GM20431 (cell line): ENCODE data around the gene CYGB.

ENCODE experiments used
- in situ Hi-C: fragments of 300-500 bp; cut with MseI, MboI; formaldehyde crosslinking; loops from one replicate; pipeline ENCODE4 v1.15.0; 2020; ENCODE audit warnings: low sequenced_read_pairs; ENCODE audit not compliant: unreplicated experiment

Gene CYGB

DNA sequence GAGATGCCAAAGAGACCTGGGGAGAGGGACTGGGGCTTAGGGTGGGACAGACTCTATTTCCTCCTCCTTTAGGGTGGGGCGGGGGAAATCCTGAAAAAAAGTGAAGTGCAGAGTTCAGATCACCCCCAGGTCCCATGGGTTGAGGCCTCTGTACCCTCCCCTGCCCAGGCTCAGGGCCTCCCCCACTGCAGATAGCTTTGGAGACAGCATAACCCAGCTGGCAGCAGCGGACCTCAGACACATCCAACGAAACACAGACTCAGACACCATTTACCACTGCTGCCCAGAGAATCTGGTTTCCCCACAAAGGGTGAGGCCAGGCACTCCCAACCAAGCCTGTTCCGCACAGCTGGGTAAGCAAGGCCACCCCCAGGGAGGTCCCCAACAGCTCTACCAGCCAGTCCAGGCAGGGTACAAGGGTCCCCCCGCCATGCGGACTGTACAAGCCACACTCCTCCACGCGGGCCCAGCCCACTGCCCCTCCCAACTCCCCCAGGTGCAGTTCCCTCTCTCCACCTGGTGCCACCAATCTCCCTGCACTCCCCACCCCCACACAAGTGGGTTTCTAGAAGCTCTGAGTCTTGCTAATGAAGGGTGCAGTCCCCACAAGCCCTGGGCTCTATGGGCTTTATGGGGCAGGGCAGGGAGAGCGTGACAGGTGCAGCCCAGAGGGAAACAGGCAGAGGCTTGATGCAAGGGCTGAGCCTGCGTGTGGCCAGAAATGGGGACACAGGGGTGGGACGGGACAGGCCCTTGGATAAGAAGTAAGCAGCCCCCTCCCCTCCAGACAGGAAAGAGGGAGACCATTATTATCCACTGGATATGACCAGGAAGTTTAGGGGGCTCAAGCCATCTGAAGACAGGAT, 45.2 kb downstream of the CYGB start:
- in situ Hi-C loops: no loop called here

DNA sequence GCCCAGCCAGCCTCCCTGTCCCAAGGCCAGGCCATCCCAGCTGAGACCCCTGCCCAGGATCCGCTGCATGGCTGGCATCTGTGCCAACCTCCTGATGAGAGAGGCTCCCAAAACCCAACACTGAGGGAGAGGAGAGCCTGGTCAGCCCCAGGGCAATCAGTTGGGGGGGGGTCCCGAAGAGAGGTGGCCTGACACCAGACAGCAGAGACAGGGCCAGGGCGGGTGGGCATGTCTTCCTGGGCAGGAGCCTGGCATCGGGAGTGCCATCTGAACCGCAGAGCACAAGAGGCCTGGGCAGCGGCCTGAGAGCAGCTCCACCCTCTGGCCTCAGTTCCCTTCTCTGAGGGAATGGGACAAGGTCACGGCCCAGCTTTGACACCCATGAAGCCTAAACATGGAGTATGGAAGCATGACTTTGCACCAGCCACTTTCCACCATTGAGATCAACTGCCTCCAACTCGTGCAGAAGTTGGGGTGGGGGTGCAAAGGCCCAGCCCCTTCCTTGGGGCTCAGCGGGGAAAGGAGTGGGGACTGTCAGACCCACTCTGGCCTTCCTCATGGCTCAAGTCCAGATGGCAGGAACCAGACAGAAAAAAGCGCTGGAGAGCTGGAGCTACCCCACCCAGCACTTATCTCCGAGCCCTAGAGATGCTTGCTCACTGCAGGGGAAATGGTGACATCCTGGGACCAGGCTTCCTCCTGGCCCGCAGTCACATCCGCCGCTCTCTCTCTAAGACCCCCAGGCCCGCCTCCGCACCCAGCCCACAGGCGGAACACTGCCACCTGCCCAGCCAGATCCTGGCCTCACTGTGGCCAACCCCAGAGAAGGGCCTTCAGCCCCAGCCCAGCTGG, 46.0 kb downstream of the CYGB start:
- in situ Hi-C loops: no loop called here

DNA sequence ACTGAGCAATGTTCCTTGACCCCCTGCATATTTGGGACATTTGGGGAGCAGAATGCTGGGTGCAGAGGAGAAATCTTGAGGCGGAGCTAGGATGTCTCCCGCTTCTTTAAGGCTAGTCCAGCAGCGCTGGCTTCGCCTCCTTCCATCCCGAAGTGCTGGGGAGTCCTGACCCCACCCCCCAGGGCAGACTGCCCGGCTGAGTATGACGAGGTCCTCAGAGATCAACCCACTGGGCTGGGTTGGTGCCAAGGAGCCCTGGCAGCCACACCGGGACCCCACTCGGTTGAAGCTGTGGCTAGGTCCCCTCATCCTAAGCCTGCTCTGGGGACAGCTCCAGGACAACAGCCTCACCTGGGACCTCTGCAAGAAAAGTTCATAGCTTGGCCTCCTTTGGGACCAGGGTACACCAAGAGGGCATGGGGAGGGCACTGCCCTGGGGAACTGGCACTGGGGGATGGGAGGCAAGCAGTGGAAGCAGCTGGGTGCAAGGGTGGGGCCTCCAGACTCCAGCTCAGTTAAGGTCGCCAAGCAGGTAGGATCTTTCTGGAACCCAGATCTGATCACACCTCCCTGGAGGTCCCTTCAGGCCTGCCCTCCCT, 47.3 kb downstream of the CYGB start:
- in situ Hi-C loops: no loop called here

DNA sequence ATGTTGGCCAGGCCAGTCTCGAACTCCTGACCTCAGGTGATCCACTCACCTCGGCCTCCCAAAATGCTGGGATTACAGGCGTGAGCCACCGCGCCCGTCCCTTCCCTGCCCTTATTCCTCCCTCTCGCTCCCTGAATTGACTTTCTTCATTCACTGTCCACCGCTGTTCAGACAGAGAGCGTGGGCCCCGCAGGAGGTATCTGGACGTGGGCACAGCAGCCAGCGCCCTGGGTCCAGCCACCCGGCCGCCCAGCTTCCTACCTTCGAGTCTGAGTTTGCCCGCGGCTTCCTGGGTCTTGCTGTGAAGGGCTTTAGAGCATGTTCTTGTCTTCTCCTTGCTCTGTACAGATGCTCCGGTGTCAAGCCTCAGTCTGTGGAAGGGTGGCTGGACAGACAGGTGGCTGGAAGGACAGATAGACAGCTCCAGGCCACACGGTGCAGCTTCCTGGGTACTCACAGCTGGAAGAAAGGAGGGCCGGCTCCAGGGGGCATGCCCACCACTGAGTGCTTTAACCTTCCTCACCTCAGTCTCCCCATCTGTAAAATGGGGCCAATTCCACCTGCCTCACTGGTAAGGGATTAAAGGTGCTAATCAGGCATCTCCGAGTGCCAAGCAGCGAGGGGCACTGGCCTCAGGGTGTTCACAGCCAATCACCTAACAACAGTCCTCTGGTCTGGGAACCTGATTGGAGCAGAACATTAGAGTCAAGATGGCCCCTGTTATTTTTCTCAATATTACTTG, 49.9 kb downstream of the CYGB start:
- in situ Hi-C loops: no loop called here

DNA sequence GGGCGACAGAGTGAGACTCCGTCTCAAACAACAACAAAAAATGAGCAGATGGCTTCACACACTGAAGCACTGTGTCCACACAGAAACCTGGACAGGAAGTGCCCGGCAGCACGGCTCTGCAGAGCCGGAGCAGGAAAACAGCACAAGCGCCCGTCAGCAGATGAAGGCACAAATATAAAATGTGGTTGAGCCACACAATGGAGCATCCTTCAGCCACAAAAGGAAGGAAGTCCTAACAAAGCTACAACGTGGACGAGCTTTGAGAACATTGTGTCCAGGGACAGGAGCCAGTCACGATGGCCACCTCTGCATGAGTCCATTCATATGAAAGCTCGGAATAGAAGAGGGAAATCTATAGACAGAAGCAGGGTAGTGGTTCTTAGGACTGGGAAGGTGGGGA, 51.9 kb downstream of the CYGB start:
- in situ Hi-C loops: no loop called here

DNA sequence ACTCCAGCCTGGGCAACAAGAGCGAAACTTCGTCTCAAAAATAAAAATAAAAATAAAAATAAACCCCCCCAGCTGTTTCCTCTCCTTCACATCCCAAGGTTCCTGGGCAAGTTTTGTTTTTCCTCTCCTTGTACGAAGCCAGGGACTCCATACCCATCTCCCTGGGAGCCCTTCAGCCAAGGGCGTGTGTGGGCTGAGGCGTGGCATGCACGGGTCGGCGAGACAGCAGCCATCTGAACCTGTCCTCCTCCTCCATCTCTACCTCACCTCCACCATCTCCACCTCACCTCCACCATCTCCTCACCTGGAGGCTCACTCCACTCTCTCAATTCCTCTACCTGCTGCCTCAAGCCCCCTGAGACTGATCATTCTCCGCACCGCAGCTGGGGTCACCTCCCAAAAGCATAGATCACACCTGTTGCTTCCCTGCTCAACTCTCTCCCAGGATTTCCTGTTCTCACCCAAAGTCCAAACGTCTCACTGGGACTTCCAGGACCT, 53.2 kb downstream of the CYGB start:
- in situ Hi-C loops: no loop called here

DNA sequence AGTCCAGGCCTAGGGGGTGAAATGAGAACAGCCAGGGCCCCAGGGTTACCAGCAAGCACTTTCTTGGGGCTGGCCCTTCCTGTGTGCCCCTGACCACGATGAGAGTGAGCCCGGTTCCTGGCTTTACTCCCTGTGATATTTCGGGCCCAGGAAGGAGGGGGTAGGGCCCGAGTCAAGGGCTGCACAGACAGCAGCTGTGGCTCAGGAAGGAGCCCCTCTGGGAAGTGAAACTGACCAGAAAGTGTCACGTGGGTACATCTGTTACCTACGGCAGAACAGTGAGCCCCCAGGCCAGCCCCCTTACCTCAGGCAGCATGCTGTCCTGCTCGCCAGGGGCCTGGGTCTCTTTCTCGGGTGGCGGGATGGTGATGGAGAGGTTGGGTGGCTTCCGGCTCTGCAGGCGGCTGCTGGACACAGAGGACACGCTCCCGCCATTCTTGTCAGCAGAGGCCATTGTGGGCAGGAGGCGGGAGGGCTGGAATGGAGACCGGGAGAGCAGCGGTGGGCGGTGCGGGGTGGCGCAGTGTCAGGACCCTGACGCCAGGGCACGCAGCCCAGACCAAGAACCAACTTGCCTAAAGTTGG, 56.3 kb downstream of the CYGB start:
- in situ Hi-C loops: no loop called here

DNA sequence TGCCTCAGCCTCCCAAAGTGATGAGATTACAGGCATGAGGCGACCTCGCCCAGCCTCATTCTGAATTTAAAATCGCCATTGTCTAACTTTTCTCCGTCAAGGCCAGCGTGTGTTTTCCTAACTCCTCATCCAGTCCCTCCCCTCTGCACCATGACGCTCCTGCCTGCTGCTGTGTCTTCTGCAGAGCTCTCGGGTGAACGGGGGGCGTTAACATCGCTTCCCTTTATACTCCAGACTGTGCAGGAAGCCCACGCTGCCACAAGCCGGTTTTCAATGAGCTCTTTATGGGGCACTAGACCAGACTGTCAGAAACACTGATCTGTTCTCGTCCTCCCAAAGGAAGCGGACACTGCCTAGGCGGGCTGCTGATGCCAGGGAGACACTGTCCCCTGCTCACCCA, 56.9 kb downstream of the CYGB start:
- in situ Hi-C loops: no loop called here

DNA sequence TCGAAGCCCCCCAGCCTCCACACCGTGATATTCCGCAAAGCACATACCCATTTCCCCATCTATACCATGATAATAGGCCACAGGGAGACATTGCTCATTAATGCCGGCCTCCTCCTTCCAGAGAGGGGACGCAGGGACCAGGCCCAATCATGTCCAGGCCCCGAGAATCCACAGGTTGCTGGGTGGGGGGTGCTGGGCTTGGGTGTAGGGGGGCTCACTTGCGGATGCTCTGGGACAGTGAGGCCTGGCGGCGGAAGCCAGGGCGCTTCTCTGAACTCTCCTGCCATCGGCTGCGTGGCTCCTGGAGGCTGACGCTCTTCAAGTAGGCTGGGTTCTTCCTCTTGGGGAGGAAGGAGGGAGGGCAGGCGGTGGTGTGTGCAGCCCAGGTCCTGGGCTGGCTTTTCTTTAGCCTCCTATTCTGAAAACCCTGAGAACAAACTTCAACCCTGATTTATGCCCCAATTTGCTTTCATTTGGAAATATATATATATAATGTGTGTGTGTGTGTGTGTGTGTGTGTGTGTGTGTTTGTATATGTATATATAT, 57.9 kb downstream of the CYGB start:
- in situ Hi-C loops: no loop called here

DNA sequence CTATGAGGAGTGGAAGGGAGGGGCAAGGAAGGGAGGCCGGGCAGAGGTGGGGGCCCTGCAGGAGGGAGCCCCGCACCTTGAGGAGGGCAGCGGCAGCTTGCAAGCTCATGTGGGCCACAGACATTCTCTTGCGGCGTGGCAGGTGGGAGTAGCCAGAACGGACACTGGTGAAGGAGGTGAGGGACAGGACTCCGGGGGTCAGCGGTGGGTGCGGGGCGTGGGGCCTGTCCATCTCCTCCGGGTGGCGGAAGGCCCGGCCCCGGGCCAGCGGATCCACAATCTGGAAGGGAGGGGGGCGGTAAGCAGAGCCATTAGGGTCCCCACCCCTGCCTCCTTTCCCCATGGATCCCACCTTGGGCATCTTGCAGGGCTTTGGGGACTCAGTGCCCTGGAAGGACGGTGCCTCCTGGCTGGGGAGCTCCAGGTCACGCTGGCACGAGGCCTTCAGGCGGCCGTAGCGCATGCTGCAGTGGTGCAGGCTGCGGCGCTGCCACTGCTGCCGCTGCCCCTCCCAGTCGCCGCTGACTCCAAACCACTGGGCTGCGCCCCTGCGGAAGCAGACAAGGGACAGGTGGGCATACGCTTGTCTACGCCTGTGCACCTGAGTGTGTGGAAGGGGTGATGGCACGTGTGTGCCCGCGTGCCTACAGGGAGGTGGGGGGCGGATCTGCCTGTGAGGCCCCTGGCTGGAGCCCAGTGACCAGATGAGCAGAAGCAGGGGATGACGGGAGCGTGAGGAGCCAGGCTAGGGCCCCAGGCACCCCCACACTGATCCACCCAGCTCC, 58.6 kb downstream of the CYGB start:
- in situ Hi-C loops: no loop called here

DNA sequence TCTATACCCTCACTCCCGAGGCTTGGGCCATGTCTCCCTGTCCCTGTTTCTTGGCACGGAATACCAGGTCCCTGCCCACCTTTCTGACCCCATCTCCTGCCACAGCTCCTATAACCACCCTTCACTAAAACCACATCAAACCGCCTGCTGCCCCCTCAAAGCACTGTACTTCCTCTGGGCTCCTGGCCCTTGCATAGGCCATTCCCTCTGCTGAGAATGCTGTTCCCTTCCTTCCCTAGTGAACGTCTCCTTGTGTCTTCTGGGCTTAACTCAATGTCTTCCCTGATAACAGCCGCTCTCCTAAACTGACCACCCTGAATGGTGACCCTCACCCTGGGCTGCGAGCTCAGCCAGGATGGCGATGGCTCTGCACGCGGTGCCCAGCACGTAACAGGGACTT, 59.4 kb downstream of the CYGB start:
- in situ Hi-C loops: no loop called here

DNA sequence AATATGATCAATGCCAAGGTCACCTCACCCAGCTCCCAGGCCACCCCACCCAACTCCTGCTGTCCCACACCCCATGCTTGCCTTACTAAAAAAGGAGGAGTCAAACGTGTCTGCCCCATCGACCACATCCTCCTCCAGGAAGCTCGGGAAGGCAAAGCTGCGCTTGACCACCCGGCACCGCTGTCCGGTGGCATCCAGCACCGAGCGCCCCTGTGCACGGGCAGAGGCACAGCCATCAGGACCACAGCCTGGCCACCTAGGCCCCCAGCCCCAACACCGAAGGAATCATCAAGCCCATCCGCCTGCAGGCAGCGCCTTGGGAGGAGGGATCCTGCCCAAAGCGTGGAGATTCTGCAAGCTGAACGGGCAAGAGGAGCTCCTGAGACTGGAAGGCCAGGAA, 59.9 kb downstream of the CYGB start:
- in situ Hi-C loops: no loop called here
